D341Med (cell line): ENCODE results near the gene KCNK3.

Experiments used
- DNase-seq: peaks from one replicate; pipeline ENCODE4 v3.0.0; 2012; ENCODE audit warnings: low spot score

Gene KCNK3

GRCh38 chr2:26712486-26713465, 20.3 kb downstream of the KCNK3 start:
- DNase-seq: peak; percentile 86

GRCh38 chr2:26715528-26716270, 23.2 kb downstream of the KCNK3 start:
- no peak for DNase-seq

DNA sequence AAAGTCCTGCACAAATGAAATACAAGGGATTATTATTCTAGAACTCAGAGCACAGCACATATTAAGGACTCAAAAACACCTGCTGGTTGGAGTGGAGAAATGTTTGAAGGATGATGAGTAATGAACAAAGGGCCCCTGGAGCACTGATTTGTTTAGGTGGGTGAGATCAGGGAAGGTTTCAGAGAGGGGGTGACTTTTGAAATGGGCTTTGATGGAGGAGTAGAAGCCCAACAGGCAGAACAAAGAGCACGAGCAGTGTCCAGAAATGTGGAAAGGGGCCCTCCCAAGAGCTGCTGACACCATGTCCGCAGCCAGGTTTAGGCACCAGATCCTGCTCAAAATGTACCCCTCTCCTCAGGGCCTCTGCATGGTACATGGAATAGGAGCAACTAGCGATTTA, 23.8 kb downstream of the KCNK3 start:
- DNase-seq: no peak

- no peak for DNase-seq
These were observed 24.2 kb downstream of the KCNK3 start for GRCh38 chr2:26716769-26717168.

- DNase-seq: no peak
These were observed 24.8 kb downstream of the KCNK3 start for GRCh38 chr2:26717362-26717761.

GRCh38 chr2:26718949-26719686, 26.6 kb downstream of the KCNK3 start:
- no peak for DNase-seq

DNA sequence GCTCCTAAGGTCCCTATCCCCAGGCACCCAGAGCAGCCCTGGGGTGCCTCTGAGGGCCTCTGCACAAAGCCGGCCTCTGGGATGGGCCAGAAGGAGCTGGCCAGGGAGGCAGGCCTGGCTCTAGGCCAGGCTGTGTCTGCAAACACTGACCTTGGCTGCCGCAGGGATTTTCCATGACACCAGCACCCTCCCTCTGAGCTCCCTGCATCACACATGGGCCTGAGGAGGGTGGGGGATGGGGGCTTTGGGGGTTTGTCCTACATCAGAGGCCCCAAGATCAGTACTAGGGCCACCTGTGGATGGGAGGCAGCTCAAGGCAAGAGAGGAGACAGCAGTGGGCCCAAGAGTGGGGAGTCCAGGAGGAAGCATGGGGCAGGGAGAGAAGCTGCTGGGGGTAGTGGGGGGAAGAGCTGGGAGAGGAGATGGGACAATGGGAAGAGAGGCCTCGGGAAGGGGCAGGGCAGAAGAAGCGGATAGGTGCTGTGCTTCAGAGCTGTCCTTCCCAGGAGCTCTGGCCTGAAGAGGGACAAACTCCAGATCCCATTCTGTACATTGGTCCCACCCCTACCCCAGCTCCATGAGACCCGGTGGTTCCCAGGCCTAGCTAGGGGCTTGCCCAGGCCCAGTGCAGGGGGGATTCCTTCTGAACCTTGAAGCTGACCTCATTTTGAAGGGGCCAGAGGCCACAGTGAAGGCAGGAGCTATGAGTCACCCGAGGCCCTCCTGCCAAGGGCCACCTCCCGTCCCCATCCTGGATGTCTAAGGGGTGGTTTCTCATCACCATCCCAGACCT, 28.0 kb downstream of the KCNK3 start:
- no peak for DNase-seq

DNA sequence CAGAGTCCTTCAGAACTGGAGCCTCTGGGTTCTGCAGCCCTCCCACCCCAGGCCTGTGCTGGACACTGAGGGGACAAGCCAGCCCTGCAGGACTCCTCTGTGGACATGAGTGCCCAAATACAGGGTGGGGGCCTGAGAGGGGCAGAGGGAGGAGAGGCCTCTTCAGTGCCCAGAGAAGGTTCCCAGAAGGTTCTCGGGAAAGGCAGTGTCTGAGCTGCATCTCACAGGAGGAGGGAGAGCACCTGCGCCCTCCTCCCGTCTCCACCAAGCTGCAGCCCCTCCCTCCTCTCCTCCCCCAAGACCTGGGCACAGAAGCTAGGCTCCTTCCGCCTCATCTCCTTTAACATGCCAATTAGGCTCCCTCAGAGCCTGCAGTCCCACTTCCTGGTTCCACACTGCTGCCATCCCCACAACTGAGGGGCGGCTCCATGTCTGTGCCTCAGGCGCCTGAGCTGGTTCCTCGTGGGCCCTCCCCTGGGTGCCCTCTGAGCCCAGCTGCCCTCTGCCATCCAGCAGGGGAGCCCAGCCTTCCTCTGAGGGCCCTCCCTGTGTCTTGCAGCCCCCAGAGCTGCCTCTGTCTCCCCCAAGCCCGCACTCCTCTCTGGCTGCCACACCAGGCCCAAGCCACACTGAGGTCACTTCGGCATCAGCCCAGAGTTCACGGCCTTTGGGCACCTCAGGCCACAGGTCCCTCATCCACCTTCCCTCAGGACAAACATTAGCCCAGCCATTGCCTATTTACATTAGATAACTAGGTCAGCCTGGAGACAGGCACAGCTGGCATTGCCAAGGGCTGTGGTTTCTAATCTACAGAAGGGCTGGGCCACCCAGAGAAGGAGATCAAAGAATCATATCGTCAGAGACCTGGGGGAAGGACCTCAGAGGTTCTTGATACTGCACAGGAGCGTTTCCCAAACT, 28.9 kb downstream of the KCNK3 start:
- DNase-seq: no peak

DNA sequence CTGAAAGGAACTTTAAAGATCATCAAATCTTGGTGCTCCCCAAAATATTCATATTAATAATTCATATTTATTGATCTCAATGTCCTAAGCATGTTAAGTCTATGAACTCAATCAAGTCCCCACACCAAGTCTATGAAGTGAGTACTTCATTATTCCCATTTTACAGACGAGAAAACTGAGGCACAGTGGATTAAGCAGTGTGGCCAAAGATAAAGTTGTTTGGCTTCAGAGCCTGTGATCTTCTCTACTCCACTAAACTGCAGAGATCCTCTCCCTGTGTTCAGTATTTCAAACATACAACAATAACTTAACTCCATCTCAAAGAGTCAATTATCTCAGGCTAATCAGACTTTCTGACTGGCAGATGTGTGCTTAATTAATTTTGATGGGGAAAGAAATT, 29.8 kb downstream of the KCNK3 start:
- no peak for DNase-seq

- no peak for DNase-seq
These were observed 30.4 kb downstream of the KCNK3 start for GRCh38 chr2:26722911-26723310.

DNA sequence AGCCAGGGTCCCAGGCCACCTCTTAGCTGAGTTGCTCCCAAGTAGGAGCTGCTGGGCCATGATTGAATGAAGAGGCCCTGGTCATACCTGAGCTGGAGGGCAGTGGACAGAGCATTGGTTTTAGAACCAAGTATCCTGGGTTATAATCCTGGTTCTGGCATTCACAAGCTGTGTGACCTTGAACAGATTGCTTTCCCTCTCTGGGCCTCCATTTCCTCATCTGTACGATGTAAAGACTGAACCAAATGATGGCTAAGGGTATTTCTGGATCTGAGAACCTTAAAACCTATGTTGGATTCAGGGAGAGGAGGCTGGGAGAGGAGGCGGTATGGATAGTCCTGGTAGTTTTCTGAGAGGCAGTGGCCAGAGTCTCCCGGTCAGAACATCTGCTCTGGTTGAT, 31.0 kb downstream of the KCNK3 start:
- no peak for DNase-seq

GRCh38 chr2:26723991-26724750, 31.6 kb downstream of the KCNK3 start:
- DNase-seq: no peak

DNA sequence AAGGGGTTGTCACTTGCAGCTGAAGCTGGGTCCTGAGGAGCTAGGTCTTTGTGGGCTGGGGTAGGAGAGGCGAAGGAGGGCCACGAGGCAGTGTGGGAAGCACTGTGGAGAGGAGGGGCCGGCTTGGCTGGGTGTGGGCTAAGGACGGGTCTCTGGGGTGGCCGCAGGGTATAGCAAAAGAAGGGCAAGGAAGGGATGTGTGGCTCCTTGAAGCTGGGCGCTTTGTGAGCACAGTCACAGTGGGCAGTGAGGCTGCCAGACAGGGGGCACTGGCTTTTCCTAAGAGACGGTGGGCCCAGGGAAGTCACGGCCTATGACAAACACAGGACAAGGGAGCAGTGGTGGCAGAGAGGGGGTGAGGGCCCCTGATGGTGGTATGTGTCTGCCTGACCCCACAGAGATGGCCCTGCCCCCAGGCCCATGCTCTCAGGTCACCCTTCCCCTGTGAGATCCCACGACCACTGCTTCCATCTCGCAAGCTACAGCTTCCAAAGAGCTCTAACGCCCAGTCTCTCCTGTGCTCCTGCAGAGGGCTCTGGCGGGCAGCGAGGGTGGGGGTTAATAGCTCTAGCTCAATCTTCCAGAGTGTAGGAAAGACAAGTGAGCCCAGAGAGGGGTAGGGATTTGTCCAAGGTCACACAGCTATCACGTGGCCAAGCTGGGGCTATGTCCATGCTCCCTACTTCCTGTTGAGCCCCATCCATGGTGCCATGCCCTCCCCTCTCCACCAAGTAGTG, 32.4 kb downstream of the KCNK3 start:
- DNase-seq: no peak

DNA sequence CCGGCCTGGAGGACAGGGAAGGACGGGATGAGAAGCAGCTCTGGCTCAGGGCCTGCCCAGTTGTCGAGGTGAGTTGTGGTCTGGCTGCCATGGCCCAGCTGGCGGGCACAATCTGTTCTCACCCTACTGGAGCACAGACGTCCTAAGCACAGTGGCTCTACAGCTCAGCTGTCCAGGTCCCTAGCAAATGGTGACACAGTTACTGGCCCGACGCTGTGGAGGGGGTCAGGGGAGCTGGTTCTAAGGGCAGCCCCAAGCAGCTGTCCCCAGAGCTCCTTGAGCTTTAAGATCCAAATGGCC, 32.9 kb downstream of the KCNK3 start:
- no peak for DNase-seq

DNA sequence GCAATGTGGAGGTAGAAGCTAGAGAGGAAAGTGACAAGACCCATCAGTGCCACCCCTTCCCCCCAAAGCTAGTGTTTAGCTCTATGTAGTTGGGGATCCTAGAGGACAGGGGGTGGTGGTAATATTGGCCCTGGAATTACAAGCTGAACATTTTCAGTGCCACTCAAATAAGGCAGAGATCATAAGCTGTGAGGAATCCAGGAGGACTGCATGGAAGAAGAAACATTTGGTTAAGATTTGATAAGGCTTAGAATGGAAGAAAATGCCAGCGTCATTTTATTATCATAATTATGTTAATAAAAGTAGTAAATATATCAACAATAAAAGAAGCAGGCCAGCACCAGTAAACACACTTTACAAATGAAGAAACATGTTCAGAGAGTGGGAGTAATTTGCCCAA, 33.7 kb downstream of the KCNK3 start:
- no peak for DNase-seq

DNA sequence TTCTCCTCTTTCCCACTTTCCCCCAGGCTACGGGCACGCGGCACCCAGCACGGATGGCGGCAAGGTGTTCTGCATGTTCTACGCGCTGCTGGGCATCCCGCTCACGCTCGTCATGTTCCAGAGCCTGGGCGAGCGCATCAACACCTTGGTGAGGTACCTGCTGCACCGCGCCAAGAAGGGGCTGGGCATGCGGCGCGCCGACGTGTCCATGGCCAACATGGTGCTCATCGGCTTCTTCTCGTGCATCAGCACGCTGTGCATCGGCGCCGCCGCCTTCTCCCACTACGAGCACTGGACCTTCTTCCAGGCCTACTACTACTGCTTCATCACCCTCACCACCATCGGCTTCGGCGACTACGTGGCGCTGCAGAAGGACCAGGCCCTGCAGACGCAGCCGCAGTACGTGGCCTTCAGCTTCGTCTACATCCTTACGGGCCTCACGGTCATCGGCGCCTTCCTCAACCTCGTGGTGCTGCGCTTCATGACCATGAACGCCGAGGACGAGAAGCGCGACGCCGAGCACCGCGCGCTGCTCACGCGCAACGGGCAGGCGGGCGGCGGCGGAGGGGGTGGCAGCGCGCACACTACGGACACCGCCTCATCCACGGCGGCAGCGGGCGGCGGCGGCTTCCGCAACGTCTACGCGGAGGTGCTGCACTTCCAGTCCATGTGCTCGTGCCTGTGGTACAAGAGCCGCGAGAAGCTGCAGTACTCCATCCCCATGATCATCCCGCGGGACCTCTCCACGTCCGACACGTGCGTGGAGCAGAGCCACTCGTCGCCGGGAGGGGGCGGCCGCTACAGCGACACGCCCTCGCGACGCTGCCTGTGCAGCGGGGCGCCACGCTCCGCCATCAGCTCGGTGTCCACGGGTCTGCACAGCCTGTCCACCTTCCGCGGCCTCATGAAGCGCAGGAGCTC, 35.4 kb downstream of the KCNK3 start:
- no peak for DNase-seq

DNA sequence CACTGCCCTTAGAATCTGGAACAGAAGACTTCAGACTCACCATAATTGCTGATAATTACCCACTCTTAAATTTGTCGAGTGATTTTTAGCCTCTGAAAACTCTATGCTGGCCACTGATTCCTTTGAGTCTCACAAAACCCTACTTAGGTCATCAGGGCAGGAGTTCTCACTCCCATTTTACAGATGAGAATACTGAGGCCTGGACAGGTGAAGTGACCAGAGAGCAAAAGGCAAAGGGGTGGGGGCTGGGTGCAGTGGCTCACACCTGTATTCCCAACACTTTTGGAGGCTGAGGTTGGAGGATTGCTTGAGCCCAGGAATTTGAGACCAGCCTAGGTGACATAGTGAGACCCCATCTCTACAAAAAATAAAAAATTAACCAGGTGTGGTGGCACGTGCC, 36.8 kb downstream of the KCNK3 start:
- no peak for DNase-seq
